SH-SY5Y (cell line): ENCODE results near the gene KCNG2.

Source experiments
- GATA2 ChIP-seq: IDR thresholded peaks from 2 replicates; pipeline ENCODE4 v1.6.1; 2011; ENCODE audit warnings: mild to moderate bottlenecking, low read depth, low read length
- GATA3 ChIP-seq: IDR thresholded peaks from 2 replicates; pipeline ENCODE4 v1.6.1; 2011; ENCODE audit warnings: low read depth, mild to moderate bottlenecking, low read length, moderate library complexity

DNA sequence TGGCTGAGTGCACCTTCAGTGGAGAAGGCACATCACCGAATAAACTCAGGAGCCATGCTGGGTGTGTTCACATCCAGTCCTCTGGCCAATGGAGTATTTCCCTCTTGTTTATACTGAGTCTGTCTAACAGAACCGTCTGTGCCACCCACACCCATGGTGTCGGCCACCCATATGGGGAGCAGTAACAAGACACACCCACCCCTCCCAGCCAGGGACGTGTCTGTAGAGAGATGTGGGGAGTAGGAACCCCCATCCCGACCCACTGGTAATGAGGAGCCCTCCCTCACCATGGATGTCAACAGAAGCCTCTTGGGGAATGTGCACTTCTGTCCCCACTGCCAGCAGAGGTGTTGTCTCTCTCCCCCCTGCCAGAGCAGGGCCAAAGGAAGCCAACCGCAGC is 37.1 kb downstream of the KCNG2 start:
- no peak for TF ChIP-seq GATA3
- TF ChIP-seq GATA2: no peak
